ENCODE data around the gene KCTD5. TPM values are rescaled to one million over a fixed set of nuclear protein-coding genes. Genes with fewer than 3 reads are reported as not detected.

Gene KCTD5
- total RNA-seq, 6 experiments from 2014 or later: 27.1 to 30.9 (median 28.8) TPM

DNA sequence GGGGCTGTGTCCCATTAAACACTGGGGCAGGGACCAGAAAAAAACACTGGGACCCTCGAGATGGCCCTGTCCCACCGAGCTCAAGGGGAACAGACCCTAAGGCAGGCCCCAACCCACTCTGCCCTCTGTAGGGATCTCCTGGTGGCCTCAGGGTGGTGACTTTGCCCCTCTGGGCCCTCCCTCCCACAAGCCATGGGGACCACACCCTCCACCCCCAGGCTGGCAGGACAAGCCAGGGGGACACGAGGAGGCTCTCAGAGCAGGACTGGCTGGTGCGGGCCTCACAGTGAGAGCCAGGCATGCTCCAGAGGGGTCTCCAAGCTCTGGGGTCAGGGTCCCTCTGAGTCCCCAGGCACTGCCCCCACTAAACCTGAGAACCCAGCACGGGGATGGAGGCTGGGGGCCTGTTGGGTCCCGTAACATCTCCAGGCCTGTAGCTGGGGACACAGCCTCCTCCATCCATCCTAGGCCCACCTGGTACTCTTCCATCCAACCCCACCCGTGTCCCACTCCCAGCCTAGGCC is 55.6 kb downstream of the KCTD5 start:
- H3K27ac Mint-ChIP-seq: no peak overlapping the region
- H3K36me3 Mint-ChIP-seq (ENCODE audit: low read depth): no peaks in the 10 kb centered on the region
- DNase-seq: no peak
- peaks cover 16% of the 10 kb centered on the region for H3K27me3 Mint-ChIP-seq (ENCODE audit: insufficient read depth)
- H3K4me3 Mint-ChIP-seq: no peak overlapping the region
- H3K9me3 Mint-ChIP-seq: no peaks in the 10 kb centered on the region
- TF ChIP-seq, protein P1, sequence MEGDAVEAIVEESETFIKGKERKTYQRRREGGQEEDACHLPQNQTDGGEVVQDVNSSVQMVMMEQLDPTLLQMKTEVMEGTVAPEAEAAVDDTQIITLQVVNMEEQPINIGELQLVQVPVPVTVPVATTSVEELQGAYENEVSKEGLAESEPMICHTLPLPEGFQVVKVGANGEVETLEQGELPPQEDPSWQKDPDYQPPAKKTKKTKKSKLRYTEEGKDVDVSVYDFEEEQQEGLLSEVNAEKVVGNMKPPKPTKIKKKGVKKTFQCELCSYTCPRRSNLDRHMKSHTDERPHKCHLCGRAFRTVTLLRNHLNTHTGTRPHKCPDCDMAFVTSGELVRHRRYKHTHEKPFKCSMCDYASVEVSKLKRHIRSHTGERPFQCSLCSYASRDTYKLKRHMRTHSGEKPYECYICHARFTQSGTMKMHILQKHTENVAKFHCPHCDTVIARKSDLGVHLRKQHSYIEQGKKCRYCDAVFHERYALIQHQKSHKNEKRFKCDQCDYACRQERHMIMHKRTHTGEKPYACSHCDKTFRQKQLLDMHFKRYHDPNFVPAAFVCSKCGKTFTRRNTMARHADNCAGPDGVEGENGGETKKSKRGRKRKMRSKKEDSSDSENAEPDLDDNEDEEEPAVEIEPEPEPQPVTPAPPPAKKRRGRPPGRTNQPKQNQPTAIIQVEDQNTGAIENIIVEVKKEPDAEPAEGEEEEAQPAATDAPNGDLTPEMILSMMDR (IDR thresholded peaks at IDR 0.05): no peak
- H3K4me1 Mint-ChIP-seq (ENCODE audit: low read depth): no peaks in the 10 kb centered on the region

DNA sequence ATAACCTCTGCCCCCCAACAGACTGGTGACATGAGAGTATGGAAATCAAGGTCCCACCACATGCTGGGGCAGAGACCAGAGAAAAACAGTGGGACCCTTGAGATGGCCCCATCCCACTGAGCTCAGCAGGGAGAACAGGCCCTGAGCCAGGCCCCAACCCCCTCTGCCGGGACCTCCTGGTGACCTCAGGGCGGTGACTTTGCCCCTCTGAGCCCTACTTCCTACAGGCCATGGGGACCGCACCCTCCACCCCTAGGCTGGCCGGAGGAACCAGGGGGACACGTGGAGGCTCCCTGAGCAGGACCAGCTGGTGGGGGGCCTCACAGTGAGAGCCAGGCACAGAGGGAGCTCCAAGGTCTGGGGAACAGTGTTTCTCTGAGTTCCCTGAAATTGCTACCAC is 56.3 kb downstream of the KCTD5 start:
- Mint-ChIP-seq H3K27ac (no peak overlapping the region), H3K4me1 (ENCODE audit: low read depth) (no peaks in the 10 kb centered on the region), H3K27me3 (ENCODE audit: insufficient read depth) (peaks cover 15% of the 10 kb centered on the region), H3K9me3 (no peaks in the 10 kb centered on the region), H3K36me3 (ENCODE audit: low read depth) (no peaks in the 10 kb centered on the region), H3K4me3 (no peak overlapping the region)
- DNase-seq: no peak
- TF ChIP-seq, protein P1 (IDR thresholded peaks at IDR 0.05): no peak

DNA sequence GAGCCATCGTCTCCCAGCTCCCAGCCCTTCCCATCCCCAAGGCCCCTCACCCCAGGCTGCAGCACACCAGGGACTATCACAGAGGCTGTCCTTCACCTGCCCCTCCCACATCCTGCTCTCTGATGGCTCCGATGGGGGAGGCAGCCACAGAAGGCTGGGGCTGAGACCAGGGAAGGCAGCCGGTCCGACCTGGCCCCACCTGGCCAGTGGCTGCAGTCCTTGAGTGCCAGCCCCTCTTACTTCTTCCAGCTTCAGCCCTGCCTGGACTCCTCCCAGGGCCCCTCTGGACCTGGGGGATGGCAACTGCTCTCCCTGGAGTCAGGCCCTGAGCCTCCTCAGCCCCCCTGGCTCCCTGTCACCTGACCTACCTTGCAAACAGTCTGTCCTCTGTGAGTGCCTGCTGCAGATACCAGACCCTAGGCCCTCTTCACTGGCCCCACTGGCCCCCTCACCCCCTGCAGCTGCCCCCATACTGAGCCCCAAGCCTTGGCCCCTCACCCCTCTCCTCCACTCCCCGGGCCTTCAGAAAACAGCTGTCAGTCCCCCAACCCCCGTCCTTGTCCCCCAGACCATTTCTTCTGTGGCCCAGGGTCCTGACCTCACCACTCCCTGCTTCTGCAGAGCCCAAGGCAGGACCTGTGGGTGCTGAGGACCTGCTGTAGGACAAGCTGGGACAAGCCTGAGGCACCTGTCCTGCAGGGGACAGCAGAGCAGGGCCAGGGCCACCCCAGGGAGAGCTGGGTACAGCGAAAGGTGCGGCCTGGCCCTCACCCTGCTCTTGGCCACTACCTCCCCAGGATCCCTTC is 57.5 kb downstream of the KCTD5 start:
- no peak for DNase-seq
- TF ChIP-seq, protein P1 (IDR thresholded peaks at IDR 0.05): no peak
- Mint-ChIP-seq H3K27ac (no peak overlapping the region), H3K27me3 (ENCODE audit: insufficient read depth) (peaks cover 15% of the 10 kb centered on the region), H3K4me3 (no peak overlapping the region), H3K36me3 (ENCODE audit: low read depth) (no peaks in the 10 kb centered on the region), H3K4me1 (ENCODE audit: low read depth) (no peaks in the 10 kb centered on the region), H3K9me3 (no peaks in the 10 kb centered on the region)

DNA sequence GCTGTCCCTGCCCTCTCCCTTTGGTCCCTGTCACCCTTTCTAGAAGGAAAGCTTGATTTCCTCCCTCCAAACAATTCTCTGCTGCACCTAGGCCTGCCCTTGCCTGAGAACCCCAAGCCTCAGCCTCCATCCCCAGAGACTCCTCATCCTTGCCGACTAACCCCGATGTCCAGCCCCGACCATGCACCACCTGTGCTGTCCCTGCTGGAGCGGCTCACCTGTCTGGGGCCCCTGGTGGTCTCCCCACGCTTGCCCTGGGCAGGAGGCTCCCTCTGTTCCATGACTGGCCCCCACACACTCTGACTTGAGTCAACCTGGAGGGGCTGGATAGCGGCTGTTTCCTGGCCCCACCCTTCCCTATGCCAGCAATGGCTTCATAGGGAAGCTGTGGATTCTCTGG is 58.2 kb downstream of the KCTD5 start:
- no peak overlapping the region for H3K27ac Mint-ChIP-seq
- H3K9me3 Mint-ChIP-seq: no peaks in the 10 kb centered on the region
- TF ChIP-seq, protein P1 (IDR thresholded peaks at IDR 0.05): no peak
- peaks cover 15% of the 10 kb centered on the region for H3K27me3 Mint-ChIP-seq (ENCODE audit: insufficient read depth)
- no peak overlapping the region for H3K4me3 Mint-ChIP-seq
- DNase-seq: no peak
- H3K36me3 Mint-ChIP-seq (ENCODE audit: low read depth): no peaks in the 10 kb centered on the region
- H3K4me1 Mint-ChIP-seq (ENCODE audit: low read depth): no peaks in the 10 kb centered on the region

DNA sequence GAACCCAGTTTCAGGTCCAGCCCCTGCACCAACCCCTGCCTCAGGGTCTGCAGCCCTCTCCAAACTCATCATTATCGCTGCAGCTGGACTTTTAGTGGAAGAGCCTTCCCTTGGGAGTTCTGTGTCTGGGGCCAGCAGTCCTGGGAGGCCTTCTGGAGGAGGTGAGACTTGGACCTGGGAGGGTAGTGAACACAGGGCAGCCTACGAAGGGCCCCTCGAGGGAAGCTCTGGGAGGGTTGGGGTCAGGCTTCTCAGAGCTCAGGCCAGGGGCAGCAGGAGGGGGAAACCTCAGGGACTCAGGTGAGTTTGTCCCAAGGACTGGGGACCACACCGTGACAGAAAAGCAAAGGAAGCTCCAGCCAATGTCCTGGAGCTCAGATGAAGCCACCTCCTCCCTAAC is 58.8 kb downstream of the KCTD5 start:
- TF ChIP-seq, protein P1 (IDR thresholded peaks at IDR 0.05): no peak
- no peak overlapping the region for H3K4me3 Mint-ChIP-seq
- peaks cover 15% of the 10 kb centered on the region for H3K27me3 Mint-ChIP-seq (ENCODE audit: insufficient read depth)
- H3K27ac Mint-ChIP-seq: no peak overlapping the region
- H3K36me3 Mint-ChIP-seq (ENCODE audit: low read depth): no peaks in the 10 kb centered on the region
- DNase-seq: no peak
- H3K4me1 Mint-ChIP-seq (ENCODE audit: low read depth): no peaks in the 10 kb centered on the region
- H3K9me3 Mint-ChIP-seq: no peaks in the 10 kb centered on the region
